ENCODE measurements around the gene HDAC9. TPM values are rescaled to one million over a fixed set of nuclear protein-coding genes. Genes with fewer than 3 reads are reported as not detected.

The HDAC9 gene
- total RNA-seq, 1 donor from 2014 or later = 28.6 TPM

- no peak for DNase-seq (ENCODE audit: low spot score)
- H3K4me1 Mint-ChIP-seq = no peaks in the 10 kb centered on the region
- H3K9me3 Mint-ChIP-seq = no peaks in the 10 kb centered on the region
- Histone ChIP-seq H3K79me2 (ENCODE audit: low read depth) (no peaks in the 10 kb centered on the region), H3K4me2 (no peak overlapping the region), H4K20me1 (ENCODE audit: low read depth) (no peaks in the 10 kb centered on the region), H3K4me3 (no peak overlapping the region), H3K27me3 (no peaks in the 10 kb centered on the region), H3K9me3 (ENCODE audit: low read depth) (no peaks in the 10 kb centered on the region), H3K9ac (no peak overlapping the region), H3K27ac (no peak overlapping the region), H3K36me3 (no peaks in the 10 kb centered on the region), H3K4me1 (no peaks in the 10 kb centered on the region), H2AFZ (replicated peaks) (peak overlapping the region; percentile 58), H3F3A (ENCODE audit: low read depth) (no peaks in the 10 kb centered on the region)
- H3K27ac Mint-ChIP-seq = no peak overlapping the region
- H3K36me3 Mint-ChIP-seq = no peaks in the 10 kb centered on the region
- no peaks in the 10 kb centered on the region for H3K27me3 Mint-ChIP-seq (ENCODE audit: insufficient read depth, low read depth)
- H3K4me3 Mint-ChIP-seq = no peak overlapping the region
- TF ChIP-seq EZH2 (IDR thresholded peaks at IDR 0.05) (no peak), EZH2phosphoT487 (IDR thresholded peaks at IDR 0.05) (no peak)
- TF ChIP-seq, protein P1, sequence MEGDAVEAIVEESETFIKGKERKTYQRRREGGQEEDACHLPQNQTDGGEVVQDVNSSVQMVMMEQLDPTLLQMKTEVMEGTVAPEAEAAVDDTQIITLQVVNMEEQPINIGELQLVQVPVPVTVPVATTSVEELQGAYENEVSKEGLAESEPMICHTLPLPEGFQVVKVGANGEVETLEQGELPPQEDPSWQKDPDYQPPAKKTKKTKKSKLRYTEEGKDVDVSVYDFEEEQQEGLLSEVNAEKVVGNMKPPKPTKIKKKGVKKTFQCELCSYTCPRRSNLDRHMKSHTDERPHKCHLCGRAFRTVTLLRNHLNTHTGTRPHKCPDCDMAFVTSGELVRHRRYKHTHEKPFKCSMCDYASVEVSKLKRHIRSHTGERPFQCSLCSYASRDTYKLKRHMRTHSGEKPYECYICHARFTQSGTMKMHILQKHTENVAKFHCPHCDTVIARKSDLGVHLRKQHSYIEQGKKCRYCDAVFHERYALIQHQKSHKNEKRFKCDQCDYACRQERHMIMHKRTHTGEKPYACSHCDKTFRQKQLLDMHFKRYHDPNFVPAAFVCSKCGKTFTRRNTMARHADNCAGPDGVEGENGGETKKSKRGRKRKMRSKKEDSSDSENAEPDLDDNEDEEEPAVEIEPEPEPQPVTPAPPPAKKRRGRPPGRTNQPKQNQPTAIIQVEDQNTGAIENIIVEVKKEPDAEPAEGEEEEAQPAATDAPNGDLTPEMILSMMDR (IDR thresholded peaks at IDR 0.05) = no peak
Observed at GRCh38 chr7:19009241-19009935, 513.8 kb downstream of the HDAC9 start.

GRCh38 chr7:19009936-19010280, 514.4 kb downstream of the HDAC9 start:
- H3F3A ChIP-seq (ENCODE audit: low read depth) = no peaks in the 10 kb centered on the region
- H3K27me3 ChIP-seq = no peaks in the 10 kb centered on the region
- Mint-ChIP-seq H3K9me3 (no peaks in the 10 kb centered on the region), H3K4me1 (no peaks in the 10 kb centered on the region), H3K36me3 (no peaks in the 10 kb centered on the region), H3K4me3 (no peak overlapping the region), H3K27me3 (ENCODE audit: insufficient read depth, low read depth) (no peaks in the 10 kb centered on the region), H3K27ac (no peak overlapping the region)
- H4K20me1 ChIP-seq (ENCODE audit: low read depth) = no peaks in the 10 kb centered on the region
- H3K4me2 ChIP-seq = no peak overlapping the region
- no peak overlapping the region for H3K9ac ChIP-seq
- no peak for DNase-seq (ENCODE audit: low spot score)
- TF ChIP-seq, protein P1 (IDR thresholded peaks at IDR 0.05) = no peak
- no peak for TF ChIP-seq EZH2 (IDR thresholded peaks at IDR 0.05)
- no peak for TF ChIP-seq EZH2phosphoT487 (IDR thresholded peaks at IDR 0.05)
- no peak overlapping the region for H3K4me3 ChIP-seq
- H3K9me3 ChIP-seq (ENCODE audit: low read depth) = no peaks in the 10 kb centered on the region
- H3K4me1 ChIP-seq = no peaks in the 10 kb centered on the region
- no peaks in the 10 kb centered on the region for H3K36me3 ChIP-seq
- no peak overlapping the region for H3K27ac ChIP-seq
- no peaks in the 10 kb centered on the region for H3K79me2 ChIP-seq (ENCODE audit: low read depth)
- no peak overlapping the region for H2AFZ ChIP-seq (replicated peaks)

- no peak overlapping the region for H3K27ac ChIP-seq
- H3K9ac ChIP-seq = no peak overlapping the region
- Mint-ChIP-seq H3K27me3 (ENCODE audit: insufficient read depth, low read depth) (no peaks in the 10 kb centered on the region), H3K4me3 (no peak overlapping the region), H3K4me1 (no peaks in the 10 kb centered on the region), H3K27ac (no peak overlapping the region), H3K36me3 (no peaks in the 10 kb centered on the region), H3K9me3 (peaks cover under 1% of the 10 kb centered on the region)
- no peak for TF ChIP-seq EZH2 (IDR thresholded peaks at IDR 0.05)
- TF ChIP-seq, protein P1 (IDR thresholded peaks at IDR 0.05) = no peak
- no peak for TF ChIP-seq EZH2phosphoT487 (IDR thresholded peaks at IDR 0.05)
- no peaks in the 10 kb centered on the region for H4K20me1 ChIP-seq (ENCODE audit: low read depth)
- no peaks in the 10 kb centered on the region for H3K36me3 ChIP-seq
- H3K79me2 ChIP-seq (ENCODE audit: low read depth) = no peaks in the 10 kb centered on the region
- no peaks in the 10 kb centered on the region for H3K4me1 ChIP-seq
- H3F3A ChIP-seq (ENCODE audit: low read depth) = no peaks in the 10 kb centered on the region
- H2AFZ ChIP-seq (replicated peaks) = no peak overlapping the region
- no peak overlapping the region for H3K4me2 ChIP-seq
- no peak overlapping the region for H3K4me3 ChIP-seq
- H3K9me3 ChIP-seq (ENCODE audit: low read depth) = no peaks in the 10 kb centered on the region
- H3K27me3 ChIP-seq = no peaks in the 10 kb centered on the region
- DNase-seq (ENCODE audit: low spot score) = no peak
Observed at GRCh38 chr7:19011212-19011611, 515.7 kb downstream of the HDAC9 start.
